Measurements from ENCODE around the gene PDE8A. TPM values are rescaled to one million over a fixed set of nuclear protein-coding genes. Genes with fewer than 3 reads are reported as not detected.

PDE8A gene
- total and polyA plus RNA-seq, 2 of the 13 experiments (the other 11 are each of a cell fraction or from before 2014, with no cell fraction given), result 26.3 to 48.5 TPM

- TF ChIP-seq, protein P1, sequence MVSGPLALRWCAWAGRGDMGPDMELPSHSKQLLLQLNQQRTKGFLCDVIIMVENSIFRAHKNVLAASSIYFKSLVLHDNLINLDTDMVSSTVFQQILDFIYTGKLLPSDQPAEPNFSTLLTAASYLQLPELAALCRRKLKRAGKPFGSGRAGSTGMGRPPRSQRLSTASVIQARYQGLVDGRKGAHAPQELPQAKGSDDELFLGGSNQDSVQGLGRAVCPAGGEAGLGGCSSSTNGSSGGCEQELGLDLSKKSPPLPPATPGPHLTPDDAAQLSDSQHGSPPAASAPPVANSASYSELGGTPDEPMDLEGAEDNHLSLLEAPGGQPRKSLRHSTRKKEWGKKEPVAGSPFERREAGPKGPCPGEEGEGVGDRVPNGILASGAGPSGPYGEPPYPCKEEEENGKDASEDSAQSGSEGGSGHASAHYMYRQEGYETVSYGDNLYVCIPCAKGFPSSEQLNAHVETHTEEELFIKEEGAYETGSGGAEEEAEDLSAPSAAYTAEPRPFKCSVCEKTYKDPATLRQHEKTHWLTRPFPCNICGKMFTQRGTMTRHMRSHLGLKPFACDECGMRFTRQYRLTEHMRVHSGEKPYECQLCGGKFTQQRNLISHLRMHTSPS (CRISPR knock-in tag; IDR thresholded peaks at IDR 0.05; ENCODE audit: low read depth), result no peak
- TF ChIP-seq ARNTL (CRISPR knock-in tag; IDR thresholded peaks at IDR 0.05) (0 out of 2 replicates have a peak, but pooled peaks have one; percentile 44), MAFG (CRISPR knock-in tag; IDR thresholded peaks at IDR 0.05) (no peak), ZNF615 (CRISPR knock-in tag; IDR thresholded peaks at IDR 0.05; ENCODE audit: borderline replicate concordance) (no peak), LRRFIP1 (CRISPR knock-in tag; conservative IDR thresholded peaks at IDR 0.05) (no peak), HDAC2 (CRISPR knock-in tag; IDR thresholded peaks at IDR 0.05) (peak; percentile 64), DMAP1 (CRISPR knock-in tag; IDR thresholded peaks at IDR 0.05) (no peak), ZKSCAN1 (IDR thresholded peaks at IDR 0.05; ENCODE audit: low read length) (no peak; the same call in 1 of the 2 replicates), PTBP1 (IDR thresholded peaks at IDR 0.05; ENCODE audit: low read depth, low read length, poor library complexity, severe bottlenecking) (no peak), ZFP41 (CRISPR knock-in tag; IDR thresholded peaks at IDR 0.05; ENCODE audit: borderline replicate concordance) (no peak), ZNF230 (CRISPR knock-in tag; IDR thresholded peaks at IDR 0.05) (no peak; the same call in 1 of the 2 replicates), PHF21A (CRISPR knock-in tag; IDR thresholded peaks at IDR 0.05) (peak; percentile 89), GRHL1 (CRISPR knock-in tag; conservative IDR thresholded peaks at IDR 0.05) (no peak), IRX3 (CRISPR knock-in tag; IDR thresholded peaks at IDR 0.05; ENCODE audit: borderline replicate concordance, low read depth) (no peak)
- TF ChIP-seq, protein P2, sequence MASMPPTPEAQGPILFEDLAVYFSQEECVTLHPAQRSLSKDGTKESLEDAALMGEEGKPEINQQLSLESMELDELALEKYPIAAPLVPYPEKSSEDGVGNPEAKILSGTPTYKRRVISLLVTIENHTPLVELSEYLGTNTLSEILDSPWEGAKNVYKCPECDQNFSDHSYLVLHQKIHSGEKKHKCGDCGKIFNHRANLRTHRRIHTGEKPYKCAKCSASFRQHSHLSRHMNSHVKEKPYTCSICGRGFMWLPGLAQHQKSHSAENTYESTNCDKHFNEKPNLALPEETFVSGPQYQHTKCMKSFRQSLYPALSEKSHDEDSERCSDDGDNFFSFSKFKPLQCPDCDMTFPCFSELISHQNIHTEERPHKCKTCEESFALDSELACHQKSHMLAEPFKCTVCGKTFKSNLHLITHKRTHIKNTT (CRISPR knock-in tag; IDR thresholded peaks at IDR 0.05), result 0 out of 2 replicates have a peak, but pooled peaks have one; percentile 34
- TF ChIP-seq, protein P3, sequence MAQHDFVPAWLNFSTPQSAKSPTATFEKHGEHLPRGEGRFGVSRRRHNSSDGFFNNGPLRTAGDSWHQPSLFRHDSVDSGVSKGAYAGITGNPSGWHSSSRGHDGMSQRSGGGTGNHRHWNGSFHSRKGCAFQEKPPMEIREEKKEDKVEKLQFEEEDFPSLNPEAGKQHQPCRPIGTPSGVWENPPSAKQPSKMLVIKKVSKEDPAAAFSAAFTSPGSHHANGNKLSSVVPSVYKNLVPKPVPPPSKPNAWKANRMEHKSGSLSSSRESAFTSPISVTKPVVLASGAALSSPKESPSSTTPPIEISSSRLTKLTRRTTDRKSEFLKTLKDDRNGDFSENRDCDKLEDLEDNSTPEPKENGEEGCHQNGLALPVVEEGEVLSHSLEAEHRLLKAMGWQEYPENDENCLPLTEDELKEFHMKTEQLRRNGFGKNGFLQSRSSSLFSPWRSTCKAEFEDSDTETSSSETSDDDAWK (CRISPR knock-in tag; IDR thresholded peaks at IDR 0.05), result no peak
- TF ChIP-seq, protein P4, sequence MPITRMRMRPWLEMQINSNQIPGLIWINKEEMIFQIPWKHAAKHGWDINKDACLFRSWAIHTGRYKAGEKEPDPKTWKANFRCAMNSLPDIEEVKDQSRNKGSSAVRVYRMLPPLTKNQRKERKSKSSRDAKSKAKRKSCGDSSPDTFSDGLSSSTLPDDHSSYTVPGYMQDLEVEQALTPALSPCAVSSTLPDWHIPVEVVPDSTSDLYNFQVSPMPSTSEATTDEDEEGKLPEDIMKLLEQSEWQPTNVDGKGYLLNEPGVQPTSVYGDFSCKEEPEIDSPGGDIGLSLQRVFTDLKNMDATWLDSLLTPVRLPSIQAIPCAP (CRISPR knock-in tag; IDR thresholded peaks at IDR 0.05; ENCODE audit: low read depth), result no peak
These were observed 474 bp upstream of the PDE8A start (continued) for GRCh38 chr15:84981054-84981710.
